Pulmonary artery endothelial cell (primary cell): ENCODE measurements around the gene CAPN5. TPM values are rescaled to one million over a fixed set of nuclear protein-coding genes. Genes with fewer than 3 reads are reported as not detected.

Experiments
- DNase-seq: peaks from one replicate; pipeline ENCODE4 v3.0.0-alpha.2; 2011; ENCODE audit warnings: low read depth, low spot score
- total RNA-seq: library from RNA; depleted of rRNA; stranded (reverse); fragments of >200 nt; gene quantifications from 2 replicates; pipeline ENCODE4 v1.2.3, GENCODE V29; 2014

Gene CAPN5
- total RNA-seq, 1 donor from 2014 or later, result 9.5 TPM

- no peak for DNase-seq
Measured at GRCh38 chr11:77167111-77167626, 100.4 kb downstream of the CAPN5 start.

DNA sequence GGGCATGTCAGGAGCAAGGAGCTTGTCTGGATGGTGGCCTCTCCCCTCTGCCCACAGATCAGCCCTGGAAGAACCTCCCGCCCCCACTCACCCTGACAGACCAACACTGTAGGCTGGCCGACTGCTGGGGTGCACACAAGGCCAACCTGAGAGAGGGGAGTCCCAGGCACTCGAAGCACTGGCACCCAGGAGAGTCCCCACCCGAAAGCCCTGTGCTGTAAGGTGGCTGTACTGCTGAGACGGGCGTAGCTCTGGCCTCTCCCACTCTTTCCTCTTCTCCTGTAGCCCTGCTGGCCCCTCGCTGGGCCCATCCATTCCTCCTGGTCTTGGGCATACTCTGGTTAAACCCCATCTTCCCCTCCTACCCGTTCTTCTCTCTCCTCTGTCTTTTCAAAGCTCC, 101.0 kb downstream of the CAPN5 start:
- DNase-seq, result no peak

DNA sequence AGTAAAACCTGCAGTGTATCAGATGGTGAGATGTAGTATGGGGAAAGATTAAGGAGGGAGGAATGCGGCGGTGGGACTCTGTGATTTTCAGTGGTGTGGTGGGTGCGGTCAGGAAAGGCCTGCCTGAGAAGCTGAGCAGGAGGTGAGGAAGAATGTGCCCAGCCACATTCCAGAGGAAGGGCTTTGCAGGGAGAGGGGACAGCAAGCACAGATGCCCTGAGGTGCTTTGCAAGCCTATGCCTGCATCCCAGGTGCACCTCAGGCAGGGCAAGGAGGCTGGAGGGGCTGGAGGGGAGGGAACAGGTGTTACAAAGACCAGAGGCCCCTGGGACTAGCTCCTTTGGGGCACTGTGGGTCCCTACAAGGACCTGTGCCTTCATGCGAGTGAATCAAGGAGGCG, 103.3 kb downstream of the CAPN5 start:
- DNase-seq, result no peak

DNA sequence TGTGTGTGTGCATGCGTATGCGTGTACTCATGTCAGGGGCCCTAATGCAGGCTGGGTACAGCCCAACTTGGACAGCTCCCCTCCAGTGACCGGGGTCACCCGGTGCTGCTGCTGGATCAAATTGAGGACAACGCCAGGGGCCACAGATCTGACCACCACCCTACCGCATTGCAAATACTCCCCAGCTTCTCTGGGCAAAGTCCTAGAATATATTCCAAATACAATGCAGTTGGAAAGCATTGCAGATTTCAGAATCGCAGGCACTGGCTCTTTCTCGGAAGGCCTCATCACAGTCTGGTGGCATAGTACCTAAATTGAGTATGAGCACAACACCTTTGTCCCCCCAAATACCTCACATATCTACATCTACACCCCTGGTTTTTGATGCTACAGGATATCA, 104.5 kb downstream of the CAPN5 start:
- no peak for DNase-seq

DNA sequence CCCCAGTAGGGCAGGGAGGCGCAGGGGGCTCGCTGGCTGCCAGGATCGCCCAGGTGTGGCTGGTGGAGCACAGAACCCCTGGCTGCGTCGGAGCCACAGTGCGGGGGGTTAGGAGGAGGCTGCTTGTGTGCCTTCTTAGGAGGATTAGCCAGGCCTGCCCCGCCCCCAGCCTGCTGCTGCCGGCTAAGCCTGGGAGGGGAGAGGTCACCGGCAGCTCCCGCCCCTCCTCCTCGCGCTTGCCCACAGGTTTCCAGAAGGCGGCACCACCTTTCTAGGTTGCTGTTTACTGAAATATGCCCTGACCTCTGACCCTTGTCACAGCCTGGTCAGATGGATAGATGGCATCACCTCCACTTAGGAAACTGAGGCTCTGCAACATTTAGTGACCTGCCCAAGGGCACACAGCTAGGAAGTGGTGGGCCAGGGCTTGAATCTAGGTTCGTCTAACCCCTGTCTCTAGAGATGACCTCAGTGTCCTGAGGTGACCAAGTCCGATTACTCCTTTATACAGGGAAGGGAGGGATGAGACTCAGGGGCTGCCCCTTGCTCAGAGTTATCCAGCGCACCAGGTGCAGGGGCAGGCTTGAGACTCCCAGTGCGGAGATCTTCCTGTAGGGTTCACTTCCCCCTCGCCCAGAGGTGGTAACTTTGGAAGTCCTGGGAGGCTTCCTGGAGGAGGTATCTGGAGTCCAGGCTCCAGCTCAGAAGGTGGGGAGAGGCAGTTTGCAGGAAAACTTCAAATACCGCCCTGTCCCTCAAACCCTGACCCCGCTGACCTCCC, 105.3 kb downstream of the CAPN5 start:
- no peak for DNase-seq

DNA sequence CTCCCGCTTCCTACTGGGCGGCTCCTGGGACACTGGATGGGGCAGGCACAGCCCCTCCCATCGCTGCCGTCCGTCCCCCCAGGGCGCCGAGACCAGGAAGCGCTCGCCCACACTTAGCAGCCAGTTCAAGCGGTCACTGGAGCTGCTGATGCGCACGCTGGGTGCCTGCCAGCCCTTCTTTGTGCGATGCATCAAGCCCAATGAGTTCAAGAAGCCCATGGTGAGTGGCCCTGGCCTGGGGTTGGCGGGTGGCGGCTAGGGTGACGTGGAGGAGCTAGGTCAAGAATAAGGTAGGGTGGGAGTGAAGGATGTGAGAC, 105.9 kb downstream of the CAPN5 start:
- DNase-seq, result no peak

GRCh38 chr11:77173494-77173893, 106.7 kb downstream of the CAPN5 start:
- no peak for DNase-seq

DNA sequence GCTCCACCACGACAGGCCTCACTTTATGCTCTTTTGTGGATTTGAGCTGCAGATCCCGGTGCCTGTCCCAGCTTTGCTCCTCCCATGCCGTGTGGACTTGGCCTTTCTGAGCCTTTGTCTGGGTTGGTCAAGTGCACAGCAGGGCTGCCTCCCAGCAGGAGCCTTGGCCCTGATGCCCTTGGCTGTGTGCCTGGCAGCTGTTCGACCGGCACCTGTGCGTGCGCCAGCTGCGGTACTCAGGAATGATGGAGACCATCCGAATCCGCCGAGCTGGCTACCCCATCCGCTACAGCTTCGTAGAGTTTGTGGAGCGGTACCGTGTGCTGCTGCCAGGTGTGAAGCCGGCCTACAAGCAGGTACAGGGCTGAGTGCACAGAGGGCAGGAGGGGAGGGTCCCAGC, 107.8 kb downstream of the CAPN5 start:
- DNase-seq, result no peak

DNA sequence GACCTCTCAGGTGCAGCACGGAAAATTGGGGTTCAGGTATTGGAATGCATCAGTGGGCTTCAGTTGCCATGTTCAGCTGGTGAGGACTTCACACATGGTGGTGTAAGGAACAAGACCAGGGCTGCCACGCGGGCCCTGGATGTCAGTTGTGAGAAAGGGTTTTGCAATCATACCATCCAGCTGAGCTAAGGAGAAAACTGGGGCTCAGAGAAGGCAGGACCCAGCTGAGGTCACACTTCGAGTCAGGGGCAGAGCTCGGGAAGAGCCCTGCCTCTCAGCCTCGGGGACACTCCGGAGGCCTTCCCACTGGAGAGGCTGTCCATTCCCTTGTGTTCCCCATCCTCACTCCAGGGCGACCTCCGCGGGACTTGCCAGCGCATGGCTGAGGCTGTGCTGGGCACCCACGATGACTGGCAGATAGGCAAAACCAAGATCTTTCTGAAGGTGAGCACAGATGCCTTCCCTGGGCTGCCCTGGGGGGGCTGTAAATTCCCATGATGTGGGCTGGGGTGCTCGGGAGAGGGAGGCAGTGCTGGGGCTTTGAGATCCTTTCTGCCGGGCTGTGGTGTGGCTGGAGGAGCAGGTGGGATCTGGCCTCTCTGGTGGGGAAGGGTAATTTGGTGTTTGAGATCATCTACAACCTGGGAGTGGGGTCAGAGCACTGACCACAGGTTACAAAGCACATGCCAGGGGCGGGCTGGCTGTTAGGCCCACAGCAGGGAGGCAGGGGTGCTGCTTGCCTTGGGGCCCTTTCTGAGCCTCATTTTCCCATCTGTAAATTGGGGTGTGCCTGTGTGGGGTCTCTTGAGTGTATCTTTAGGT, 108.5 kb downstream of the CAPN5 start:
- no peak for DNase-seq

Other genes with a start within 250 kb of the CAPN5 start
- gene ACER3, start 206.1 kb upstream of the CAPN5 start, total RNA-seq, result 11.7 and 24.5 TPM in 2 replicates
- not detected in 2 replicates for gene B3GNT6, start 32.6 kb upstream of the CAPN5 start, total RNA-seq
- 0.42 TPM in 1 of 2 replicates, not detected in the other for gene OMP, start 35.9 kb downstream of the CAPN5 start, total RNA-seq
- 0.13 and 0.18 TPM in 2 replicates for gene MYO7A, start 61.3 kb downstream of the CAPN5 start, total RNA-seq
- not detected in 2 replicates for gene GDPD4, start 234.7 kb downstream of the CAPN5 start, total RNA-seq